GDM1 (cell line): ENCODE data around the gene PLXNA4.

Source experiments
- DNase-seq: peaks from one replicate; lab custom pipeline; 2025; lab: John Stamatoyannopoulos, UW

The PLXNA4 gene

GRCh38 chr7:132240262-132240661 lies 336.0 kb downstream of the PLXNA4 start:
- no peak for DNase-seq

DNA sequence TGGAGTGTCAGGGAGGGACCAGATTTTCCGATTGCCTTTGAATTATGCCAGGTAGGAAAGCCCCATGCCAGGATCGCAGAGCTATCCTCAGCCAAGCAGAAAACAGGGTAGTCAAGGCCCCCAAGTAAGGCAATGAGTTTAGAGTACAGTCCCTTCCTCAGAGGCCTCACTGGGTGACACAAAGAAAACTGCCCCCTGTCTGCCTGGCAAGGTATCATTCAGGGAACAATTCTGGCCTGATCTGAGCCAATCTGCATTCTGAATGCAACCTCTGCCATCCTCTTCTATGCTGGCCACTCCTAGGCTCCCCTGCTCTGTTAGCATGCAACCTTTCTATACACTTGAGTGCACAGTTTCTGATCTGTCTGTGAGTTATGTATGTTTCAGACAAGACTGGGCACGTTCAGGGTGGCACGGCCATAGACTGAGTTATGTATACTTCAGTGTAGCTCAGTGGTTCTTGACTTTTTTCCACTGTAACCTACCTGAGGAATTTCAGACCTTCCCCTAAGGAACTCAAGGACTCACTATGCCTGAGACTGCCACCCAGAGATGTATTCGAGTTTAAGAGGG lies 336.8 kb downstream of the PLXNA4 start:
- DNase-seq, result no peak

- no peak for DNase-seq
These were observed 341.6 kb downstream of the PLXNA4 start for GRCh38 chr7:132234711-132235110.

GRCh38 chr7:132232406-132232805 lies 343.9 kb downstream of the PLXNA4 start:
- DNase-seq, result no peak

DNA sequence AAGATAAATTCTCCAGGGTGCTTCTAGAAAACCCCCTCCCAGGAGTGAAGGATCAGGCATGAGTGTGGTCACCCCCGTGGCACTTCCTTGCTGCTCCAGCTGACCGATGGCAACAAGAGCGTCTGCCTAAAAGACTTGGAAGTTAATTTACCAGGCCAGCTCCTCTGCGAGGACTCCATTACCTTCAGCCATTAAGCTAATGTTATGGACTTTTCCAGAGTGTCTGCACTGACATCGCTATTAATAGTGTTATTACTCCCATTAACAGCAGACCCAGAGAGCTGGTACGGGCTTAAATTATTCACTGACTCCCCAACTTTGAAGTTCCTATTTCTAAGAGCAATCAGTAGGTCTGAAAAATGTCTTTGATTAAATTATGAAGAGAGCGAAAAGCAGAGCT lies 345.8 kb downstream of the PLXNA4 start:
- DNase-seq, result no peak

GRCh38 chr7:132228240-132228639 lies 348.0 kb downstream of the PLXNA4 start:
- DNase-seq, result no peak

DNA sequence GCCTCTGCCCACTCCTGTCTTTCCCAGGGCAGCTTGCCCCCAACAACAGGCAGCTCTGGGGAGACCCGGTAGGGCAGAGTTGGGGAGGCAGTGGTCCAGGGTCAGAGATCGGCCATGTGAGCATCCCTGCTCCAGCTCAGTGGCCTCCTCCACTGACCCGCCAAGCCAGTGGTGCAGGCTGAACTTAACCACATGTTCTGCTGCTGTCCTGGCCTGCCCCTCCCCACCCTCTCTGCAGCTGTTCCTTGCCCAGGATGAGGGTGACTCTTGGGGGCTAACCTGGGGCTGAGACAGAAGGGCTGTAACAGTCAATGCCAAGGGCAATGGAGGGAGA lies 349.3 kb downstream of the PLXNA4 start:
- DNase-seq, result no peak

DNA sequence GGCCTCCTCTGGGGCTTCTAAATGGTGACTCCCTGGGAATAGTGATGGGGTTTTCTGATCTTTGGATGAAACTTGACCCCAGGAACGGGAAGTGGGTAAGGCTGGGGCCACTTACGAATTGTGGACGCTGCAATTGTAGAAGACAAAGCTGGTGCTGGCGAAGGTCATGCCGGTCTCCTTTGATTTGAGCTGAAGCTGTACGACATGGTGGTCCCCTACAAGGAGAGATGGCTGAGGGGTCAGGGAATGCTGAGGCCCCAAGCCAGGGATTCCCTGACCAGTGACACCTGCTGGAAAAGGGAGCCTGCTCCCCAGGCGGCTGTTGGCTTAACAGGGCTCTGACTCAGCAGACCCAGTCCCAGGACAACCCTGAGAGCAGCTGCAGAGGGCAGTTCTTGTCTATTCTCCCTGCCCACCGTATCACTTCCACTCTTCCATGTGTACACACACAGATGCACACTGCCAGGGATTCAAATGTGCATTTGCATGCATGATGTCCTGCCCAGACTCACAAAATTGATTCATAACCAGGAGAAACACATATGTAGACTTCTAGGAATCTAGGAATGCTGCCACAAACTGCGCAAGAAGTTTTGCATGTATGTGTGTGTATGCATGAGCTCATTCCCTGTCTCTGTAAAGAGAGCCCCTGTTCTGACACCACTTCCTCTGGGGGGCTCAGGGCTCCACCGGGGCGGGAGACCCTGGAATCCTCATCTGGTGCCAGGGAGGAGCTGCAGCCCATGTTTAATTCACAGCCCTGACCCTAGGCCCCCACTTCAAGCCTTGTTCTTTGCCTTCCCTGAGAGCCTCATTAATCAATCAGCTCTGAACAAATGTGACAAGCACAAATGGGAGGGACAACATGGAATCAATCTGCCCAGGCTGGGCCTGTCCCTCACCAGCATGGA lies 350.0 kb downstream of the PLXNA4 start:
- no peak for DNase-seq

DNA sequence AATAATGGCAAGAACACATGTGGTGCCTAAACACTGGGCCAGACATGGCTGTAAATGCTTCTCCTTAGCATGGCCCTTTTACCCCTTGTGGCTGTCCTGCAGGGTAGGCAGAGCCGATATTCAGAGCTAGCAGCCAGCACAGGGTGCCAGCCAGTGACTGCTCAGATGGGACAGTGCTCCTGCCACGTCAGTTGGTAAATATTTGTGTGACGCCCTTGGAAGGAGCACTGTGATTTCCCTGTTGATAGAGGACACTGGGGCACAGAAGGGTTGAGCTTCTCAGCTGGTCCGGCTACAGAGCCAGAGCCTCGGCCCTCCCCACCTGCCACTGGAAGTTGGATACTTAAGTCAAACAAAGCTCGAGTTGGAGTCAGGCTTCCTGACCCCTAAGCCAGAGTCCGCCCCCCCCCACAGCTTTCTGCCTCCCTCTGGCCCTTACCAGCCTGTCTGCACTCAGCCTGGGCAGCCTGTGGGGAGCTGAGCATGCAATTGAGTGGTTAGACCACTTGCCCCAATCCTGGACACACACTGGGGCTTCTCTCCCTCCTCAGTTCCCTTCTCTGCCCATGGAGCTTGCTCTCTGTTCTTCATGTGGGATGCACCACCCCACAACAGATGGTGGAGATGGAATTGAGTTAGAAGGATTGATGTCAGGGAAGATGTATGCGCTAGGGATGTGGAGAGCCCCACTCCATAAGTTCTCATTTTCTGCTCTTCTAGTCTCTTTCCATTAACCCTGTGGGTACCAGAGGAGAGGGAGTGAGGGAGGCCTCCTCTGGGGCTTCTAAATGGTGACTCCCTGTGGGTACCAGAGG lies 350.8 kb downstream of the PLXNA4 start:
- DNase-seq, result no peak

DNA sequence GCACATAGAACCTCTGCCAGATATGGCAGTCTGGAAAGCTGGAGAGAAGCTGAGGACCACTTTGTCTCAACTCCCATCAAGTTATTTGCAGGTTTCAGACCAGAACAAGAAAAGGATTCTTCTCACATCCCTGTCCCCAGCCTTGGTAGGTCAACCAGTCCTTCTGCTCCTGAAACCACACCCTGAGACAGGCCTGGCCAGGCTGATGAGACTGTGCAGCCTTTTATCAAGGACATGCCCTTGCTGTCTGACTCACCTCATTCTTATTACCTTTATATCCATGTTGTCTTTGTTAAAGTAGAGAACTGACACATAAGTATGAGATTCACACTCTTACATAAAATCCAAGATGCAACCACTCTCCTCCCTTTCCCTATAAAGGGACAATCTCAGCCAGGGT lies 354.9 kb downstream of the PLXNA4 start:
- DNase-seq, result no peak

DNA sequence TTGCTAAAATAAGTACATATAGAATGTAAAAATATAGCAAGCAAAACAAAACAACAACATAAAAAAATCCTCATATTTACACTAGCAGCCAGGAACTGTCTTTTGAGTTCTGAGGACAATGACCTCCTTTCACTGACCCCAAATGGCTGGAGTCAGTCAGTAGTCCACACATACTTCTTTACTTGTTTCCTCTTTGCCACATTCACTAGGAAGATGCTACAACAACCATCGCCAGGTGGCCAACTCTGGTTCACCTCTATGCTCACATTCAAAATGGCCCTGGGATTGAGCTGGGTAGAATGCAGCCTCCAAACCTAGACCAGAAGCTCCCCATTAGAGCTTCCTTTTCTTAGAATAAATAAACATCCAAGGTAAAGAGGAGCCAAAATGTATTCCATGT lies 356.2 kb downstream of the PLXNA4 start:
- no peak for DNase-seq

DNA sequence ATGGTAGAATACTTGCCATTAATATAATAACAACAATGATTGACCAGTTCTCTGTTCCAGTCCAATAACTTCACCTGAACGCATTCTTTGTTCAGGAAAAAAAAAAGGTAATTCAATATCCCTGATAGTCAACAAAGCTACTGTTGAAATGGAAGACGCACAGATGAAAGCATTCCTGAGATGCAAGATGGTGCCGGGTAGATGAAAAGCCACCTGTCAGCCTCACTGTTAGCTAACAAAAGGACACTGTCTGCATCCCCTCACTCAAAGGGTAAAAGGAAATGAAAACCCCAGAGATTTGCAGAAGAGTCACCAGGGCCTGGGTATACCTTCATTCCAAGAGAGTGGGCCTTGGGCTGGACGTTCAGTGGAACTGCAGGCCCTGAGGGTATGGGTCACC lies 357.4 kb downstream of the PLXNA4 start:
- DNase-seq, result no peak

- DNase-seq, result no peak
These were observed 359.3 kb downstream of the PLXNA4 start for GRCh38 chr7:132216847-132217525.

DNA sequence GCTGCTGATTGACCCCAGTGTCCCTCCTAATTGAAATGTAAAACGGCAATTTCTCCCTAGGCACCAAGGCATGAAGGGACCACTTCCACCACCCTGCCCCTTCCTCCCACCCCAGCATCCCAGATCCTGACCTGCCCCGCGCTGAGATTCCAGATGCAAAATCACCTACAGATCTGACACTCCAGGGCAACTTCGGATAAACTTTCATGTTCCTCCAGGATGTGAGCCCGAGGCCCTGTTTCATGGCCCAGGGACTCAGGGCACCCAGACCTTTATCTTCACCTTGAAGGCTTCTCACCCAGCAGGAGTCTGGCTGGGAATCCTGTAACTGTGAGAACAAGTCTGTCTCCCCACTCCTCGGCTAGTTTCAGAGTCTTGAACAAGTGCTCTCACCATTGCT lies 361.8 kb downstream of the PLXNA4 start:
- no peak for DNase-seq

- DNase-seq, result no peak
These were observed 362.7 kb downstream of the PLXNA4 start for GRCh38 chr7:132213583-132213982.

DNA sequence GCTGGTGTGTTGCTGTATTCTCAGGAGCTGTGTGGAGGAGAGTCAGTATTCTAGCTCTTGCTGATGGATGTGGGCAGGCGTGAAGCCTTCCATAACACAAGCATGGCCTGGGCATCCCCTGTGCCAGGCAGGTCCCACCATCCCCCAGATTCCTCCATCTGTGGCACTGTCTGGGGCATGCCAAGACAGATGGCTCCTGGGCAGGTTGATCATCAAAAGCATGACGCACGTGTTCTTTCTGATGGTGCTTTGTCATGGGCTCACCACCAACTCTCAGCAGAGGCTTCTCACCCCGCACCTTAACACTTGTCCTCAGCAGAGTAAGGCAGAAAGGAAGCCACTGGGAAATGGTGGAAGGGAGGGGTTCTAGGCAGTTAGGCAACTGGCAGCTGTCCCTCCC lies 364.3 kb downstream of the PLXNA4 start:
- DNase-seq, result no peak

- no peak for DNase-seq
These were observed 365.4 kb downstream of the PLXNA4 start for GRCh38 chr7:132210821-132211220.

DNA sequence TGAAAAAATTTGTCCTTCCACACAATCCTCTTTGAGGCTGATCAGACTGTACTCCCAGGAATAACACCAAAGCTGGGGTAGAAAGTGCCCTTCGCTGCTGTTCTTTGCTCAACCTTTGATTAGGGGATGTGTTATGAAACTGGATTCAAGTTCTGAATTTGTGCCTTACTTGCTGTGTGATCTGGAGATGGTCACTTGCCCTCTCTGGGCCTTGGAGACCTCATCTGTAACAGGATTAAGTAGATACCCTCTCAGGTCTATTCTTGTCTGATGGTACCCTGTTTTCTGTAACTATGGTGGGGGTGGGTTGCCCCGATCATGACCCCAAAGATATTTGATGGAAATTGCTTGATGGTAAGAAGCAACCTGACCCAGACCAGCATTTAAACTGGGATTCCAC lies 368.5 kb downstream of the PLXNA4 start:
- DNase-seq, result no peak

GRCh38 chr7:132207211-132207610 lies 369.1 kb downstream of the PLXNA4 start:
- DNase-seq, result no peak

- no peak for DNase-seq
These were observed 369.7 kb downstream of the PLXNA4 start for GRCh38 chr7:132206594-132206993.

DNA sequence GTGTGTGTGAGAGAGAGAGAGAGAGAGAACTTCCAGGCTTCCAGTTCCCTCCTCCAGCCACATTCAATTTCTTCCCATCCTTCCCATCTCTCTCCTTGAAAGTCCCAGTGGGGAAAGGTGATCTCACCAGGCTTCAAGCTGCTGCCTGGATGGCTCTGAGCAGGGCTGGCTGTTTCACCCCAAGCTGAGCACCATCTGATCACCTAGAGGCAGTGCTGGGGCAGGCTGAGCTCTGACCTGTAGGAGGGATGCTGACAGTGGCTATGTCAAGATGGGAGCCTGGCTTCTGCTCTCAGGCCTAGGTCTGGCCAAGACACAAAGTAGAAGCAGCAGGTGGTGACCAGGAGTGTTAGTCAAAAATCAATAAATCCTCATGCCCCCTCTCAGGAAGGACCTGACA lies 370.8 kb downstream of the PLXNA4 start:
- DNase-seq, result no peak

DNA sequence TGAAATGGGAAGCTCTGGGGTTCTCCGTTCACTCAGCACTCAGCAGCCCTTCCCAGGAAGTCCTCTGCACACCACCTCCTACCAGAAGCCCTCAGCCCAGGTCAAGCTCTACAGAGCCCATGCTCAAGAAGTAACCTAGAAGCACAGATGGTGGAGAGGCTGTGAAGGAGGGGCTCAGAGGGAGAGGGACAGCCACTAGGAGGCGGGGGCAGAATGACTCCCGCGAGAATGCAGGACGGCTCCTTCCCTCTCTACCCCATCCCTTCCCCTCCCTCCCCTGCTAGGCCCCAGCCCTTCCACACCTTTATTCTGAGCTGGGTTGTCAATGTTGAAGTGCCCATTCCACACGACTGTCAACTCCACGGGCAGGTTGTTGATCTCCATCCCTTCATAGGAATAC lies 373.2 kb downstream of the PLXNA4 start:
- no peak for DNase-seq
